Liver (tissue), 9 donors: ENCODE measurements around the gene KLLN. TPM values are rescaled to one million over a fixed set of nuclear protein-coding genes. Genes with fewer than 3 reads are reported as not detected.

Experiments
- DNase-seq: peaks from one replicate; pipeline ENCODE4 v3.0.0-alpha.2; 2017; ENCODE audit warnings: low spot score
- H3K27ac ChIP-seq, 2 donors: one replicate each; pipeline ENCODE4 v1.7.0; 2013; ENCODE audit warnings: inconsistent platforms in 2 of 2, low read length in 2 of 2, control low read depth in 1 of 2, low read depth in 1 of 2, mild to moderate bottlenecking in 1 of 2
- H3K27me3 ChIP-seq, 4 donors: one replicate each; pipeline versions ENCODE4 v1.6.1 to v1.7.0; 2013; ENCODE audit warnings: low read length in 3 of 4, inconsistent platforms in 1 of 4, mild to moderate bottlenecking in 1 of 4, moderate library complexity in 1 of 4; ENCODE audit not compliant: control insufficient read depth in 4 of 4, insufficient read depth in 4 of 4
- H3K36me3 ChIP-seq, 4 donors: one replicate each; pipeline versions ENCODE4 v1.6.1 to v1.7.0; 2013; ENCODE audit warnings: low read length in 3 of 4, mild to moderate bottlenecking in 3 of 4, low read depth in 1 of 4, moderate library complexity in 1 of 4; ENCODE audit not compliant: control insufficient read depth in 4 of 4, insufficient read depth in 3 of 4
- H3K4me1 ChIP-seq, 4 donors: one replicate each; pipeline versions ENCODE4 v1.6.1 to v1.7.0; 2013; ENCODE audit warnings: low read length in 3 of 4, mild to moderate bottlenecking in 3 of 4, moderate library complexity in 1 of 4; ENCODE audit not compliant: control insufficient read depth in 4 of 4, insufficient read depth in 4 of 4
- H3K4me3 ChIP-seq, 3 donors: one replicate each; pipeline versions ENCODE4 v1.6.1 to v1.7.0; 2013; ENCODE audit warnings: low read length in 3 of 3, control low read depth in 1 of 3, low read depth in 1 of 3, mild to moderate bottlenecking in 1 of 3
- H3K9ac ChIP-seq, 2 donors: one replicate each; pipeline ENCODE4 v1.7.0; 2013; ENCODE audit warnings: low read length in 2 of 2, mild to moderate bottlenecking in 2 of 2, moderate library complexity in 2 of 2, control low read depth in 1 of 2, low read depth in 1 of 2
- H3K9me3 ChIP-seq, 4 donors: one replicate each; pipeline versions ENCODE4 v1.6.1 to v1.7.0; 2013; ENCODE audit warnings: low read length in 3 of 4; ENCODE audit not compliant: control insufficient read depth in 4 of 4
- EGR1 ChIP-seq, 2 donors: IDR thresholded peaks; 2 replicates each; pipeline ENCODE4 v1.6.1; 2016 to 2018; ENCODE audit warnings: antibody characterized with exemption in 2 of 2, low read depth in 2 of 2
- FOXA1 ChIP-seq: IDR thresholded peaks from 2 replicates; pipeline ENCODE4 v1.6.1; 2016; ENCODE audit warnings: antibody characterized with exemption
- FOXA2 ChIP-seq: IDR thresholded peaks from 2 replicates; pipeline ENCODE4 v1.6.1; 2016; ENCODE audit warnings: antibody characterized with exemption
- GABPA ChIP-seq, 2 donors: IDR thresholded peaks in 1 of 2; conservative IDR thresholded peaks in 1 of 2; 2 replicates each; pipeline ENCODE4 v1.6.1; 2016; ENCODE audit warnings: antibody characterized with exemption in 2 of 2, mild to moderate bottlenecking in 1 of 2, moderate library complexity in 1 of 2
- HNF4A ChIP-seq, 2 donors: conservative IDR thresholded peaks; 2 replicates each; pipeline ENCODE4 v1.6.1; 2016; ENCODE audit warnings: antibody characterized with exemption in 2 of 2, mild to moderate bottlenecking in 2 of 2
- HNF4G ChIP-seq: IDR thresholded peaks from 2 replicates; pipeline ENCODE4 v1.6.1; 2016; ENCODE audit warnings: antibody characterized with exemption
- JUND ChIP-seq, 2 donors: IDR thresholded peaks; 2 replicates each; pipeline ENCODE4 v1.6.1; 2016; ENCODE audit warnings: antibody characterized with exemption in 2 of 2
- NR2F2 ChIP-seq: IDR thresholded peaks from 2 replicates; pipeline ENCODE4 v1.6.1; 2016; ENCODE audit warnings: antibody characterized with exemption
- RXRA ChIP-seq, 2 donors: IDR thresholded peaks; 2 replicates each; pipeline ENCODE4 v1.6.1; 2017 to 2018; ENCODE audit warnings: antibody characterized with exemption in 2 of 2, mild to moderate bottlenecking in 1 of 2
- TAF1 ChIP-seq: conservative IDR thresholded peaks from 2 replicates; pipeline ENCODE4 v1.6.1; 2016; ENCODE audit warnings: antibody characterized with exemption, mild to moderate bottlenecking
- YY1 ChIP-seq: IDR thresholded peaks from 2 replicates; pipeline ENCODE4 v1.6.1; 2016; ENCODE audit warnings: antibody characterized with exemption, mild to moderate bottlenecking
- WGBS: extraction: QIAGEN DNeasy Blood & Tissue Kit; methylation state at CpG from one replicate; pipeline ENCODE4 v1.1.7; 2013; 5-methylcytosine and 5-hydroxymethylcytosine counted together
- polyA plus RNA-seq, 2 donors: library from polyadenylated mRNA; stranded (reverse) in 1 of 2; unstranded in 1 of 2; fragments of 200-250 nt in 1 of 2; fragments of >200 nt in 1 of 2; fragmentation: Nextera tagmentation in 1 of 2; extraction: Ambion mirVana in 1 of 2; gene quantifications; one replicate each; pipeline versions ENCODE4 v1.2.1 to v1.2.3, GENCODE V29; 2013 to 2015
- total RNA-seq, 2 donors: library from RNA; depleted of rRNA; stranded (reverse); fragments of >200 nt; gene quantifications; one replicate each; pipeline ENCODE4 v1.2.3, GENCODE V29; 2014
- TF ChIP-seq, protein P1 (sequence below): IDR thresholded peaks from 2 replicates; pipeline ENCODE4 v1.6.1; 2016; ENCODE audit warnings: antibody characterized with exemption, mild to moderate bottlenecking
- TF ChIP-seq, protein P2 (sequence below): IDR thresholded peaks from 2 replicates; pipeline ENCODE4 v1.6.1; 2016; ENCODE audit warnings: antibody characterized with exemption
- TF ChIP-seq, protein P3 (sequence below): IDR thresholded peaks from 2 replicates; pipeline ENCODE4 v1.6.1; 2016; ENCODE audit warnings: antibody characterized with exemption
- TF ChIP-seq, protein P4 (sequence below): fragments of 150-350 bp; IDR thresholded peaks from 2 replicates; pipeline ENCODE4 v1.5.1; 2017; ENCODE audit warnings: improper control_type of control experiment, low read depth, low read length; ENCODE audit not compliant: missing input control
- TF ChIP-seq, protein P5 (sequence below): IDR thresholded peaks from 2 replicates; pipeline ENCODE4 v1.6.1; 2016; ENCODE audit warnings: antibody characterized with exemption
- donor health status: healthy.
- donor health status: healthy.
- donor health status: healthy.
- donor health status: healthy.
- donor health status: healthy.

Gene KLLN
- total and polyA plus RNA-seq, 4 donors: 0.17 to 0.42 (median 0.24) TPM

DNA sequence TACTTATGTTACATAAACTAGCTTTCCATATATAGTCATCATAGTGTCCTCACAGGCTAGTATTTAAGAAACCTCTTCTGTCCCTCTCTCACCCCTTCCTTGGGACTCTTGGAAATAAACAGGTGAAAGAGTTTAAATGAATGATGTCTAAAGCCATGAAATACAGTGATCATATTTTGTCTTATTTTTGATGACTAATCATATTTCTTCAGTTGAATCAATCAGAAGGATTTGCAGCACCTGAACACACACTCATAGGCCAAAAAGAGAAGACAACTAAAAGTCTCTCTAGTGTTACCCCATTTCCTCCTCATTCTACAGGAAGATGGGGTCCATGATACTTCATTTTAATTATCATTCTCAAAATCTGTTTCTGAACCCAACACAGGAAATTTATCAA is 36.7 kb downstream of the KLLN start:
- Histone ChIP-seq H3K9me3 (no peaks in the 10 kb centered on the region), H3K27me3 (no peaks in the 10 kb centered on the region), H3K27ac (no peak overlapping the region), H3K36me3 (no peaks in the 10 kb centered on the region), H3K4me1 (no peaks in the 10 kb centered on the region), H3K9ac (no peak overlapping the region), H3K4me3 (no peak overlapping the region)
- TF ChIP-seq YY1: no peak
- TF ChIP-seq, protein P1, sequence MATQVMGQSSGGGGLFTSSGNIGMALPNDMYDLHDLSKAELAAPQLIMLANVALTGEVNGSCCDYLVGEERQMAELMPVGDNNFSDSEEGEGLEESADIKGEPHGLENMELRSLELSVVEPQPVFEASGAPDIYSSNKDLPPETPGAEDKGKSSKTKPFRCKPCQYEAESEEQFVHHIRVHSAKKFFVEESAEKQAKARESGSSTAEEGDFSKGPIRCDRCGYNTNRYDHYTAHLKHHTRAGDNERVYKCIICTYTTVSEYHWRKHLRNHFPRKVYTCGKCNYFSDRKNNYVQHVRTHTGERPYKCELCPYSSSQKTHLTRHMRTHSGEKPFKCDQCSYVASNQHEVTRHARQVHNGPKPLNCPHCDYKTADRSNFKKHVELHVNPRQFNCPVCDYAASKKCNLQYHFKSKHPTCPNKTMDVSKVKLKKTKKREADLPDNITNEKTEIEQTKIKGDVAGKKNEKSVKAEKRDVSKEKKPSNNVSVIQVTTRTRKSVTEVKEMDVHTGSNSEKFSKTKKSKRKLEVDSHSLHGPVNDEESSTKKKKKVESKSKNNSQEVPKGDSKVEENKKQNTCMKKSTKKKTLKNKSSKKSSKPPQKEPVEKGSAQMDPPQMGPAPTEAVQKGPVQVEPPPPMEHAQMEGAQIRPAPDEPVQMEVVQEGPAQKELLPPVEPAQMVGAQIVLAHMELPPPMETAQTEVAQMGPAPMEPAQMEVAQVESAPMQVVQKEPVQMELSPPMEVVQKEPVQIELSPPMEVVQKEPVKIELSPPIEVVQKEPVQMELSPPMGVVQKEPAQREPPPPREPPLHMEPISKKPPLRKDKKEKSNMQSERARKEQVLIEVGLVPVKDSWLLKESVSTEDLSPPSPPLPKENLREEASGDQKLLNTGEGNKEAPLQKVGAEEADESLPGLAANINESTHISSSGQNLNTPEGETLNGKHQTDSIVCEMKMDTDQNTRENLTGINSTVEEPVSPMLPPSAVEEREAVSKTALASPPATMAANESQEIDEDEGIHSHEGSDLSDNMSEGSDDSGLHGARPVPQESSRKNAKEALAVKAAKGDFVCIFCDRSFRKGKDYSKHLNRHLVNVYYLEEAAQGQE: no peak
- TF ChIP-seq, protein P2, sequence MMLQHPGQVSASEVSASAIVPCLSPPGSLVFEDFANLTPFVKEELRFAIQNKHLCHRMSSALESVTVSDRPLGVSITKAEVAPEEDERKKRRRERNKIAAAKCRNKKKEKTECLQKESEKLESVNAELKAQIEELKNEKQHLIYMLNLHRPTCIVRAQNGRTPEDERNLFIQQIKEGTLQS: no peak
- TF ChIP-seq, protein P3, sequence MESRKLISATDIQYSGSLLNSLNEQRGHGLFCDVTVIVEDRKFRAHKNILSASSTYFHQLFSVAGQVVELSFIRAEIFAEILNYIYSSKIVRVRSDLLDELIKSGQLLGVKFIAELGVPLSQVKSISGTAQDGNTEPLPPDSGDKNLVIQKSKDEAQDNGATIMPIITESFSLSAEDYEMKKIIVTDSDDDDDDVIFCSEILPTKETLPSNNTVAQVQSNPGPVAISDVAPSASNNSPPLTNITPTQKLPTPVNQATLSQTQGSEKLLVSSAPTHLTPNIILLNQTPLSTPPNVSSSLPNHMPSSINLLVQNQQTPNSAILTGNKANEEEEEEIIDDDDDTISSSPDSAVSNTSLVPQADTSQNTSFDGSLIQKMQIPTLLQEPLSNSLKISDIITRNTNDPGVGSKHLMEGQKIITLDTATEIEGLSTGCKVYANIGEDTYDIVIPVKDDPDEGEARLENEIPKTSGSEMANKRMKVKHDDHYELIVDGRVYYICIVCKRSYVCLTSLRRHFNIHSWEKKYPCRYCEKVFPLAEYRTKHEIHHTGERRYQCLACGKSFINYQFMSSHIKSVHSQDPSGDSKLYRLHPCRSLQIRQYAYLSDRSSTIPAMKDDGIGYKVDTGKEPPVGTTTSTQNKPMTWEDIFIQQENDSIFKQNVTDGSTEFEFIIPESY: no peak
- no peak for TF ChIP-seq FOXA1
- TF ChIP-seq, protein P4, sequence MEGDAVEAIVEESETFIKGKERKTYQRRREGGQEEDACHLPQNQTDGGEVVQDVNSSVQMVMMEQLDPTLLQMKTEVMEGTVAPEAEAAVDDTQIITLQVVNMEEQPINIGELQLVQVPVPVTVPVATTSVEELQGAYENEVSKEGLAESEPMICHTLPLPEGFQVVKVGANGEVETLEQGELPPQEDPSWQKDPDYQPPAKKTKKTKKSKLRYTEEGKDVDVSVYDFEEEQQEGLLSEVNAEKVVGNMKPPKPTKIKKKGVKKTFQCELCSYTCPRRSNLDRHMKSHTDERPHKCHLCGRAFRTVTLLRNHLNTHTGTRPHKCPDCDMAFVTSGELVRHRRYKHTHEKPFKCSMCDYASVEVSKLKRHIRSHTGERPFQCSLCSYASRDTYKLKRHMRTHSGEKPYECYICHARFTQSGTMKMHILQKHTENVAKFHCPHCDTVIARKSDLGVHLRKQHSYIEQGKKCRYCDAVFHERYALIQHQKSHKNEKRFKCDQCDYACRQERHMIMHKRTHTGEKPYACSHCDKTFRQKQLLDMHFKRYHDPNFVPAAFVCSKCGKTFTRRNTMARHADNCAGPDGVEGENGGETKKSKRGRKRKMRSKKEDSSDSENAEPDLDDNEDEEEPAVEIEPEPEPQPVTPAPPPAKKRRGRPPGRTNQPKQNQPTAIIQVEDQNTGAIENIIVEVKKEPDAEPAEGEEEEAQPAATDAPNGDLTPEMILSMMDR: no peak
- no peak for TF ChIP-seq NR2F2
- TF ChIP-seq, protein P5, sequence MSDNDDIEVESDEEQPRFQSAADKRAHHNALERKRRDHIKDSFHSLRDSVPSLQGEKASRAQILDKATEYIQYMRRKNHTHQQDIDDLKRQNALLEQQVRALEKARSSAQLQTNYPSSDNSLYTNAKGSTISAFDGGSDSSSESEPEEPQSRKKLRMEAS: no peak
- TF ChIP-seq GABPA (IDR thresholded peaks at IDR 0.05 in 1 of 2, conservative IDR thresholded peaks at IDR 0.05 in 1 of 2): no peak
- TF ChIP-seq FOXA2: no peak
- no peak for TF ChIP-seq EGR1 (IDR thresholded peaks at IDR 0.05; ENCODE audit: low read depth in 2 of 2)
- no peak for TF ChIP-seq JUND (IDR thresholded peaks at IDR 0.05)
- no peak for DNase-seq

DNA sequence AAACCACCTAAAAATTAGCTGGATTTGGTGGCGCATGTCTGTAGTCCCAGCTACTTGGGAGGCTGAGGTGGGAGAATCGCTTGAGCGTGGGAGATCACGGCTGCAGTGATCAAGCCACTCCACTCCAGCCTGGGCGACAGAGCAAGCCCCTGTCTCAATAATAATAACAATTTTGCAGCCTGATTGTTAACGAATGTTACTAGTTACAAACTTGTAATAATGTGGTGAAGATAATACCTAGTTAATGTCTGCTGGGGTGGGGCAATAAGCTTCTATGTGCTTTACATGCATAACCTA is 44.1 kb downstream of the KLLN start:
- no peaks in the 10 kb centered on the region for H3K9me3 ChIP-seq
- no peaks in the 10 kb centered on the region for H3K27me3 ChIP-seq
- H3K27ac ChIP-seq: no peak overlapping the region
- H3K9ac ChIP-seq: no peak overlapping the region
- H3K36me3 ChIP-seq: no peaks in the 10 kb centered on the region
- H3K4me1 ChIP-seq: peaks cover 0 to 24% (median 12%) of the 10 kb centered on the region in 4 donors
- WGBS: 92% methylated on average over 6 of the region's 6 CpGs
- H3K4me3 ChIP-seq: no peak overlapping the region
- DNase-seq: no peak
- TF ChIP-seq TAF1 (no peak), JUND (IDR thresholded peaks at IDR 0.05) (no peak), RXRA (IDR thresholded peaks at IDR 0.05) (no peak), FOXA1 (no peak), HNF4A (conservative IDR thresholded peaks at IDR 0.05) (no peak), HNF4G (no peak)
- TF ChIP-seq, protein P4: no peak
- TF ChIP-seq, protein P5: no peak
- TF ChIP-seq, protein P3: no peak
